BE2C (cell line): ENCODE measurements around the gene CAMTA1. TPM values are rescaled to one million over a fixed set of nuclear protein-coding genes. Genes with fewer than 3 reads are reported as not detected.
"Not testable (repeated sequence)": the region's sequence is repeated elsewhere in the genome, so short reads cannot be mapped to it uniquely, and the experiment has no call there.

ENCODE experiments used
- DNase-seq: peaks from one replicate; pipeline ENCODE4 v3.0.0-alpha.2; 2020
- H3K27me3 ChIP-seq: fragments of 250-450 bp; sonication (Bioruptor Pico); 2 replicates; pipeline ENCODE4 v1.5.1; 2020; ENCODE audit warnings: mild to moderate bottlenecking
- H3K36me3 ChIP-seq: fragments of 250-450 bp; sonication (Bioruptor Pico); 2 replicates; pipeline ENCODE4 v1.5.1; 2020; ENCODE audit warnings: mild to moderate bottlenecking
- H3K4me1 ChIP-seq: fragments of 250-450 bp; sonication (Bioruptor Pico); 2 replicates; pipeline ENCODE4 v1.5.1; 2020
- H3K4me3 ChIP-seq: 2 replicates; pipeline ENCODE4 v1.5.1; 2011; ENCODE audit warnings: low read depth, low read length
- H3K9me3 ChIP-seq: fragments of 250-450 bp; sonication (Bioruptor Pico); 2 replicates; pipeline ENCODE4 v1.5.1; 2020
- CTCF ChIP-seq: IDR thresholded peaks from 2 replicates; pipeline ENCODE4 v1.5.1; 2012; ENCODE audit warnings: mild to moderate bottlenecking, low read depth, low read length
- polyA plus RNA-seq: library from polyadenylated mRNA; unstranded; fragments of >200 nt; gene quantifications from one replicate; pipeline ENCODE4 v1.2.1, GENCODE V29; 2012; ENCODE audit warnings: low read depth, missing spikeins; ENCODE audit not compliant: insufficient read length, insufficient read depth

The CAMTA1 gene
- polyA plus RNA-seq = 61.8 TPM

GRCh38 chr1:6785318-6785727 is at the start of gene CAMTA1:
CAMTA1 (plus strand) TSS chr1:6785454; CDS start chr1:6785531, 77 bp downstream.
- H3K27me3 ChIP-seq = no peaks in the 10 kb centered on the region
- H3K36me3 ChIP-seq = no peaks in the 10 kb centered on the region; the same call in 1 of the 2 replicates
- H3K4me1 ChIP-seq = no peaks in the 10 kb centered on the region
- H3K4me3 ChIP-seq = peak within 1 kb of the TSS; percentile 66
- H3K9me3 ChIP-seq = no peaks in the 10 kb centered on the region
- TF ChIP-seq CTCF = no peak
- DNase-seq = no peak

GRCh38 chr1:6738987-6739676 is 46.1 kb upstream of the CAMTA1 start:
- no peaks in the 10 kb centered on the region for H3K36me3 ChIP-seq
- no peaks in the 10 kb centered on the region for H3K4me1 ChIP-seq
- no peaks in the 10 kb centered on the region for H3K9me3 ChIP-seq
- TF ChIP-seq CTCF = no peak
- H3K4me3 ChIP-seq = no peak overlapping the region
- no peak for DNase-seq
- H3K27me3 ChIP-seq = no peaks in the 10 kb centered on the region

GRCh38 chr1:6742676-6743188 is 42.5 kb upstream of the CAMTA1 start:
- not testable (repeated sequence) for H3K27me3 ChIP-seq, DNase-seq, H3K4me1 ChIP-seq, H3K4me3 ChIP-seq, H3K36me3 ChIP-seq, H3K9me3 ChIP-seq

- no peak for DNase-seq
- no peak overlapping the region for H3K4me3 ChIP-seq
- H3K9me3 ChIP-seq = no peaks in the 10 kb centered on the region
- TF ChIP-seq CTCF = no peak
- H3K27me3 ChIP-seq = no peaks in the 10 kb centered on the region
- no peaks in the 10 kb centered on the region for H3K4me1 ChIP-seq
- no peaks in the 10 kb centered on the region for H3K36me3 ChIP-seq
These were observed 41.8 kb upstream of the CAMTA1 start for GRCh38 chr1:6743189-6744101.

GRCh38 chr1:6745073-6745472 is 40.2 kb upstream of the CAMTA1 start:
- DNase-seq = no peak
- TF ChIP-seq CTCF = no peak
- H3K4me1 ChIP-seq = no peaks in the 10 kb centered on the region
- no peaks in the 10 kb centered on the region for H3K27me3 ChIP-seq
- H3K4me3 ChIP-seq = no peak overlapping the region
- no peaks in the 10 kb centered on the region for H3K36me3 ChIP-seq
- H3K9me3 ChIP-seq = no peaks in the 10 kb centered on the region

GRCh38 chr1:6747674-6748073 is 37.6 kb upstream of the CAMTA1 start:
- Histone ChIP-seq H3K4me3 (no peak overlapping the region), H3K36me3 (no peaks in the 10 kb centered on the region), H3K27me3 (no peaks in the 10 kb centered on the region), H3K4me1 (no peaks in the 10 kb centered on the region), H3K9me3 (no peaks in the 10 kb centered on the region)
- no peak for TF ChIP-seq CTCF
- DNase-seq = no peak
